IPS DF 19.7 (cell line): Measurements from ENCODE around the gene TSGA10IP.
A peak's percentile ranks its signal among the peaks of the same experiment; 100 is the strongest.
"Not testable (repeated sequence)": the region's sequence is repeated elsewhere in the genome, so short reads cannot be mapped to it uniquely, and the experiment has no call there.

Experiments
- DNase-seq: peaks from one replicate; pipeline ENCODE4 v3.0.0-alpha.2; 2013; ENCODE audit warnings: low read depth, low spot score

Gene TSGA10IP

DNA sequence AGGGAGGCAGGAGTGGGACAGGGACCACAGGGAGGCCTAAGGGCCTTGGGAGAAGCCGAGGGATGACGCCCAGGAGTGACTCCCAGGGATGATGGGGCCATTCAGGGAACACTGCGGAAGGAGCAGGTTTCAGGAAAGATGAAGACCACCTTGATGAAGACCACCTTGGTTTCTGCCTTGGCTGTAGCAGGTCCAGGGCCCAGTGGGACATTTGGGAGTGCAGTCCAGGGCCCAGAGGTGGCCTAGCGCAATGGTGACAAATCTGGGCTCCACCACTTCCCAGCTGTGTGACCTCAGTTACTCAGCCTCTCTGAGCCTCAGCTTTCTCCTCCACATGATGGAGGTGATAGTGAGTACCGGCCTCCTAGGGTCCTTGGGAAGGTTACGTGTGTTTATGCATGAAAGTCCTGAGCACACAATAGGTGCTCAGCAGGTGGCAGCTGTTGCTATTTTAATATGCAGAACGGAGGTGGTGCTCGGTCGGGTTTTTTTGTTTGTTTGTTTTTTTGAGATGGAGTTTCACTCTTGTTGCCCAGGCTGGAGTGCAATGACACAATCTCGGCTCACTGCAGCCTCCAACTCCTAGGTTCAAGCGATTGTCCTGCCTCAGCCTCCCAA lies 770 bp downstream of the TSGA10IP start:
- no peak for DNase-seq

DNA sequence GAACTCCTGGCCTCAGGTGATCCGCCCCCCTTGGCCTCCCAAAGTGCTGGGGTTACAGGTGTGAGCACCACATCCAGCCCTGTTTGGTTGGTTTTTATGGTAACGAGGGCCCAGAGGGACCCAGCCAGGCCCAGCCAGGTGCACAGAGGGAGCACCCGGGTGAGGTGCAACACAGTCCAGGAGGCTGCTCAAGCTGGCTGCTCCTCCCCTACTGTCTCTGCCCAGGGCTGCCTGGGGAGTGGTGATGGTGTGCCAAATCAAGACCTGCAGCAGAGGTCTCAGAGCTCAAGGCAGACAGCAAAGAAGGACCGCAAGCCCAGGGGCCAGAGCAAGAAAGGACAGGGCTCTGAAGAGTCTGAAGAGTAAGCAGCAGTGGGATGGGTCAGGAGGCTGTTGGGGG lies 1.4 kb downstream of the TSGA10IP start:
- no peak for DNase-seq

DNA sequence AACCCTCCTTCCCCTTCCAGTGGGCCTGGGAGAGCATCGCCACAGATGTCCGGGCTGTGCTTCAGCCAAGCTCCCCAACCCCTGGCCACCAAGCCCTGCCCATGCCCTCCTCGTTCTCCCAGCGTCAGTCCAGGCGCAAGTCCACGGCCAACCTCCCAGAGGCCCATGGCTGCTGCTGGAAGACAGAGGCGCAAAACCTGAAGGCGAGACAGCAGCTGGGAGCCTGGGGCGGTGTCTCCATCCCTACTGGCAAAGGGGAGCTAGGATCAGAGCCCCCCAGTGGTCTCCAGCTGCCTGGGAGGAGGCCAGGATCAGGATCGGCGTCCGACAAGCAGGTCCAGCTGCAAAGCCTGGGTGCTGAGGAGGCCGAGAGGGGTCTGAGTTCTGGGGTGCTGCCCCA lies 1.9 kb downstream of the TSGA10IP start:
- no peak for DNase-seq

DNA sequence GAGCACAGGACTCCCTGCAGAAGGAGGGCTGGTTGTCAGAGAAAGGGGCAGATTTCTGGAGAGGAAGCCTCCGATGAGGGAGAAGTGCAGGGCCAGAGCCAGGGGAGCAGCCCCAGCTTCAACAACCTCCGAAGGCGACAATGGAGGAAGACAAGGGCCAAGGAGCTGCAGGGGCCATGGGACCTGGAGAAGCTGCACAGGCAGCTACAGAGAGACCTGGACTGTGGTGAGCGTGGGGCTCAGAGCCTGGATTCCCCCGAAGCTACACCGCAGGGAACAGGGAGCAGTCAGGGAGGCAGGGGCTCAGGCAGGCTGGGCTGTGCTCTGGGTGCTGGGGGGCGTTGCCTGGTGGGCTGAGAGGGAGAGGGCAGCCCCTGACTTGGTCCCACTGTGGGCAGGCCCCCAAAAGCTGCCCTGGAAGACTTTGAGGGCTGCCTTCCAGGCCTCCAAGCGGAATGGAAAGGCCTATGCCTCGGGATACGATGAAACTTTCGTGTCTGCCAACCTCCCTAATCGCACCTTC lies 2.4 kb downstream of the TSGA10IP start:
- no peak for DNase-seq

DNA sequence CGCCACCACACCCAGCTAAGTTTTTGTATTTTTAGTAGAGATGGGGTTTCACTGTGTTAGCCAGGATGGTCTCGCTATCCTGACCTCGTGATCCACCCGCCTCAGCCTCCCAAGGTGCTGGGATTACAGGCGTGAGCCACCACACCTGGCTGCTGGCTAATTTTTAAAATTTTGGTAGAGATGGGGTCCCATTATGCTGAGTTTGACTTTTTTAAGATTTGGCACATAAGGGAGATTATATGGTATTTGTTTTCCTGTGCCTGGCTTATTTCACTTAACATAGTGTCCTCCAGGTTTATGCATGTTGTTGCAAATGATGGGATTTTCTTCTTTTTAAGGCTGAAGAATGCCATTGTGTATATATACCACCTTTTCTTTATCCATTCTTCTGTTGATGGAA lies 5.4 kb downstream of the TSGA10IP start:
- DNase-seq: not testable (repeated sequence)

DNA sequence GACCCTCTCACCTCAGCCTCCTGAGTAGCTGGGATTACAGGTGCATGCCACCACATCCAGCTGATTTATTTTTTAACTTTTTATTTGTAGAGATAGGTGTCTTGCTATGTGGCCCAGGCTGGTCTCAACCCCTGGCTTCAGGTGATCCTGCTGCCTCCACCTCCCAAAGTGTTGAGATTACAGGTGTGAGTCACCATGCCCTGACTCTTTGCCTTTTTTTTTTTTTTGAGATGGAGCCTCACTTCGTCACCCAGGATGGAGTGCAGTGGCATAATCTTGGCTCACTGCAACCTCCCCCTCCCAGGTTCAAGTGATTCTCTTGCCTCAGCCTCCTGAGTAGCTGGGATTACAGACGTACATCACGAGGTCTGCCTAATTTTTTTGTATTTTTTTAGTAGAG lies 6.4 kb downstream of the TSGA10IP start:
- DNase-seq: not testable (repeated sequence)

DNA sequence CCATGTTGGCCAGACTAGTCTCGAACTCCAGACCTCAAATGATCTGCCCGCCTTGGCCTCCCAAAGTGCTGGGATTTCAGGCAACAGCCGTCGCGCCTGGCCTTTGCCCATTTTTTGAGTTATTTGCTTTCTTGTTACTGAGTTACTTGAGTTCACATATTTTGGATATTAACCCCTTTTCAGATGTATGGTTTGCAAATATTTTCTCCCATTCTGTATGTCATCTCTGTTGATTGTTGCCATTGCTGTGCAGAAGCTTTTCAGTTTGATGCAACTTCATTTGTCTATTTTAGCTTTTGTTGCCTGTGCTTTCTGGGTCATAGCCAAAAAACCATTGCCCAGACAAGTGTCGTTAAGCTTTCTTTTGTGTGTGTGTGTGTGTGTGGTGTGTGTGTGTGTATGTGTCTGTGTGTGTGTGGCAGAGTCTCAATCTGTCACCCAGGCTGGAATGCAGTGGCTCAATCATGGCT lies 6.8 kb downstream of the TSGA10IP start:
- no peak for DNase-seq

DNA sequence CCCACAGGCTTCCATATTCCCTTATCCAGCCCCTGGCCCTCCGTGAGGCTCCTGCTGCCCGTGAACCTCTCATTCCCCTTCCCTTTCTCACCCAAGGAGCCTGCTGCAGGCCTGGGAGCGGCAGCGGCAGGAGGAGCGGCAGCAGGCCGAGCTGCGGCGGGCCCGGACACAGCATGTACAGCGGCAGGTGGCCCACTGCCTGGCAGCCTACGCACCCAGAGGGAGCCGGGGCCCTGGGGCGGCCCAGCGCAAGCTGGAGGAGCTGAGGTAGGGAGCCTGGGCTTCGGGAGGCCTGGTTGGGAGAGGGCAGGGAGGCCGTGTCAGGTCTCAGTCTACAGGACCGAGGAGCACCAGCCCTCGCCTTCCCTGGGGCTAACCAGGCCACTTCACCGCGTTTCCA lies 8.2 kb downstream of the TSGA10IP start:
- DNase-seq: no peak

DNA sequence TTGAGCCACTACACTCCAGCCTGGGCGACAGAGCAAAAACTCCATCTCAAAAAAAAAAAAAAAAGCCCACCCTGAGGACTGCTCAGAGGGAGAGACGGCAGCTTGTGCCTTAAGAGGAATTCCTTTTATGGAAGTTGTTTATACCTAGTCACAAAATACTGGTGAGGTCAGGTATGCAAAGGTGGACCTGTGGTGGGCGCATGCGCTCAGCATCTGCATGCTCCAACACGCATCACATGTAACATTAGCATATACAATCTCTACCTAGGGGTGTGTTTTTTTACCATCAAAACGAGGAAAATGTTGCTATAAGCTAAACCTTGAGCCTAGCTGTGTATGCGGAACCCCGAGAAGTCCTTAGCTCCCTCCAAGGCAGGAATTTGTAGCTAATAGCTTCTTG lies 9.5 kb downstream of the TSGA10IP start:
- DNase-seq: no peak

DNA sequence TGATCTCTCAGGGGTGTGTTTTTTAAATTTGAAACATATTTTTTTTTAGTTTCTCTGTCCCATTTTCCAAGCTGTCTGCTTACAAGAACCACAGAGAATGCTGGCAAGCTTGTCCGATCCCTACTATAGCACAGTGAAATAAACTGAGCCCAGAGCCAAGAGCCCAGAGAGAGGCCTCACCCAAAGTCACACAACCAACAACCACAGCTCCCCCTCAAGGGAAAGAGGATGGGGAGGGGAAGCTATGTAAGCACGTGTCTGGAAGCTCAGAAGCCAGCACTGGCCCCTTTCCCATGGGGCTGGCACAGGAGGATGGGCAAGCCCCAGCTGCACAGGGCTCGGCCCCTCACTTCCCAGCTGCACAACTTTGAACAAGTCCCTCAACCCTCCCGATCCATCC lies 13.0 kb downstream of the TSGA10IP start:
- DNase-seq: no peak

DNA sequence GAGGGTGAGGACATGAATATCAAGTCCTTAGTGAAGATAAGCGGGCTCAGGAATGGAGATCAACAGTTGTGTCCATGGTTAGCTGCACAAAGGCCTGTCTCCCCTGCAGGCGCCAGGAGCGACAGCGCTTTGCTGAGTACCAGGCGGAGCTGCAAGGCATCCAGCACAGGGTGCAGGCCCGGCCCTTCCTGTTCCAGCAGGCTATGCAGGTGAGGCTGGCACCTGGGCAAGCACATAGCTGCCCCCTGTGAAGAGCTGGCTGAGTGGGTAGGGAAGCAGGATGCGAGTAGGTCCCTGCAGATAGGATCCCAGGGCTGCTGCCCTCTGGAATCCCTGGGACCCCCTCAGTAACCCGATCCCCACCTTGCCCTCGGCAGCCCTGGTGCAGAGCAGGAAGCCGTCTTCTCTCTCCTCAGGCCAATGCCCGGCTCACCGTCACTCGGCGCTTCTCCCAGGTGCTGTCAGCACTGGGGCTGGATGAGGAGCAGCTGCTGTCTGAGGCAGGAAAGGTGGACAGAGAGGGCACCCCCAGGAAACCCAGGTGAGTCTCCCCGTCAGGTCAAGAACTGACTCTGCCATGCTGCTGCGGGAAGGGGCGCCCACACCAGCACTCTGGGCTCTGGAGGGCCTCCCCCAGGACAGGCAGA lies 13.6 kb downstream of the TSGA10IP start:
- no peak for DNase-seq

DNA sequence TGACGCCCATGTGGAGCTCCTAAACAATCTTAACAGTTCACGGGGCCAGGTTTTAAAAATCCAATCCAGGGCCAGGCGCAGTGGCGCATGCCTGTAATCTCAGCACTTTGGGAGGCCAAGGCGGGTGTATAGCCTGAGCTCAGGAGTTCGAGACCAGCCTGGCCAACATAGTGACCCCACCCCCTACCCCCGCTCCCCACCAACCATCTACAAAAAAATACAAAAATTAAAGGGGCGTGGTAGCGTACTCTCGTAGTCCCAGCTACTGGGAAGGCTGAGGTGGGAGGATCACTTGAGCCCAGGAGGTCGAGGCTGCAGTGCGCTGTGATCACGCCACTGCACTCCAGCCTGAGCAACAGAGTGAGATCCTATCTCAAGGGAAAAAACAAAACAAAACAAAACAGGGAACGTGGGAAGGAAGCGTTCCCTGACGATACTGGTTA lies 15.6 kb downstream of the TSGA10IP start:
- DNase-seq: no peak

DNA sequence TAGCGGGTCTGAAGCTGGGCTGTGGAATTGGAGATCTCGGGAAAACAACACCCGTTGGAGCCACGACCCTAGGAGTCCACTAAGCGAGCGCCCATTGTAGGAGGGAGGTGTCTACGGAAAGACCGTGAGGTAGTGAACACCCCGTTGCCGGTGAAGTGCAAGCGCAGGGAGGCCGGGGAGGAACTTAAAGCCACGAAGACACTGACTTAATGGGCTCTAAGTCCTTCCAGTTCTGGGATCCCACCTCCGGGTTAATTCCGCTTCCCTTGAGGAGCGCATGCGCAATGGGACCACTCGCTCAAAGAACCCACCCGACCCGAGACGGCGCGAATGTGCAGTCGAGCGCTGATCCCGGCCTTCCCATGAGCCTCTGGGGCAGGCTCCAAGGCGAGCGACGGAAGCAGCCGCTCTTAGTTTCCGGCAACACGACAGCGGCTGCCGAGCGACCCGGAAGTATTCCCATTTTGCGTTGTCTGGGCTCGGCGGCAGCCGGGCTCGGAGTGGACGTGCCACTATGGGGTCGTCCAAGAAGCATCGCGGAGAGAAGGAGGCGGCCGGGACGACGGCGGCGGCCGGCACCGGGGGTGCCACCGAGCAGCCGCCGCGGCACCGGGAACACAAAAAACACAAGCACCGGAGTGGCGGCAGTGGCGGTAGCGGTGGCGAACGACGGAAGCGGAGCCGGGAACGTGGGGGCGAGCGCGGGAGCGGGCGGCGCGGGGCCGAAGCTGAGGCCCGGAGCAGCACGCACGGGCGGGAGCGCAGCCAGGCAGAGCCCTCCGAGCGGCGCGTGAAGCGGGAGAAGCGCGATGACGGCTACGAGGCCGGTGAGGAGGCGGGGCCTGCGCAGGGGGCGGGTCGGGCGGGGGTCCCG lies 16.2 kb downstream of the TSGA10IP start, which contains the start of gene SART1:
TSS of gene SART1 (plus strand) at position 468 of the 874 bp plus-strand sequence. CDS start at position 515, 47 bp downstream.
- peak; percentile 89 for DNase-seq

DNA sequence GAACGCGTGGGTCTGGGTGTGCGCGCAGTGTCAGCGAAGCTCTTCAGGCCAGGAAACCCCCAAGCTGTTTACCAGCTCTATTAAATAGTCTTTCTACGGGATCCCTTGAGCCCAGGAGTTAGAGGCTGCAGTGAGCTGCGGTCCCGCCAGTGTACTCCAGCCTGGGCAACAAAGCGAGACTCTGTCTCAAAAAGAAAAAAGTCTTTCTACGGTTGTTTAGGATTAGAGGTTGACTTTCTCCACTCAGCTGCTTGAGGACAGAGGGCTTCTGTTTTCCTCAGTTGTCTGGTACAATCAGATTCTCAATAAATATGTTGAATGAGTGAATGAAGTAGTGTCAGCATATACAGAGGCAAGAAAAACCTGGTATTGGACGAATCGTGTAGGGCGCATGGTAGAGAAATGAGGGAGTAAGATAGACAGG lies 16.9 kb downstream of the TSGA10IP start:
- no peak for DNase-seq

DNA sequence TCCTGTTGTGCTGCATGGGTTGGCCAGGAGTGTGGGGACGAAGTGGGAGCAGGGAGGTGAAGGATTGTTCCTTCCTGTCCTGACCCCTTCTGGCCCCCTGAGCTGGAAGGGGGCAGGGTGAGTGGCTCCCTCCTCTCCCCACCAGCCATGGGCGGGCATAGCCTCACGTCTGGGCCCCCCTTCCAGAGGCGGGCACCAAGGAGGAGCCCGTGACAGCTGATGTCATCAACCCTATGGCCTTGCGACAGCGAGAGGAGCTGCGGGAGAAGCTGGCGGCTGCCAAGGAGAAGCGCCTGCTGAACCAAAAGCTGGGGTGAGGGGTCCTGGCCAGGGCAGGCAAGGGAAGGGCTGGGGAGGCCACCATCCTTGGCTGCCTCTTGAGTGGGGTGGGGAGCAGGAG lies 19.6 kb downstream of the TSGA10IP start:
- no peak for DNase-seq

DNA sequence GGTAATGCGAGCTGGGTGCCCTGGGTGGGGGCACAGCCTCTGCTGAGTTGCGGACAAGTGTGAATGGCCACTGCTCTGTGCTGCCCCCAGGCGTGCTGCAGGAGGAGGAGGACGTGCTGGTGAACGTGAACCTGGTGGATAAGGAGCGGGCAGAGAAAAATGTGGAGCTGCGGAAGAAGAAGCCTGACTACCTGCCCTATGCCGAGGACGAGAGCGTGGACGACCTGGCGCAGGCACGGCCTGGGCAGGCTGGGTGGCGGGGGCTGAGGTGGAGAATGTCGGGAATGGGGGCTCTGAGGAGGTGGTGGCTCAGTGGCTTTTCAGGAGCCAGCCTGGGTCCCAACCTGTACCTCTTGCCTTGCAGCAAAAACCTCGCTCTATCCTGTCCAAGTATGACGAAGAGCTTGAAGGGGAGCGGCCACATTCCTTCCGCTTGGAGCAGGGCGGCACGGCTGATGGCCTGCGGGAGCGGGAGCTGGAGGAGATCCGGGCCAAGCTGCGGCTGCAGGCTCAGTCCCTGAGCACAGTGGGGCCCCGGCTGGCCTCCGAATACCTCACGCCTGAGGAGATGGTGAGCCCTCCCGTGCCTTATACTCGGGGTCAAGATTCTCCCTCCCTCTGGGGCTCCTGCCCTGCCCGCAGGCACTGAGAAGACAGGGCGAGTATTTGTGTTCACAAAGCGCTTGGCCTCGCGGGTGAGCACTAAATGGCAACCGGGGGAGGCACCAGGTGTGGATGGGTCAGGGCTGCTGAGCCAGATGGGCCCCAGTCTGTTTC lies 20.9 kb downstream of the TSGA10IP start:
- no peak for DNase-seq

DNA sequence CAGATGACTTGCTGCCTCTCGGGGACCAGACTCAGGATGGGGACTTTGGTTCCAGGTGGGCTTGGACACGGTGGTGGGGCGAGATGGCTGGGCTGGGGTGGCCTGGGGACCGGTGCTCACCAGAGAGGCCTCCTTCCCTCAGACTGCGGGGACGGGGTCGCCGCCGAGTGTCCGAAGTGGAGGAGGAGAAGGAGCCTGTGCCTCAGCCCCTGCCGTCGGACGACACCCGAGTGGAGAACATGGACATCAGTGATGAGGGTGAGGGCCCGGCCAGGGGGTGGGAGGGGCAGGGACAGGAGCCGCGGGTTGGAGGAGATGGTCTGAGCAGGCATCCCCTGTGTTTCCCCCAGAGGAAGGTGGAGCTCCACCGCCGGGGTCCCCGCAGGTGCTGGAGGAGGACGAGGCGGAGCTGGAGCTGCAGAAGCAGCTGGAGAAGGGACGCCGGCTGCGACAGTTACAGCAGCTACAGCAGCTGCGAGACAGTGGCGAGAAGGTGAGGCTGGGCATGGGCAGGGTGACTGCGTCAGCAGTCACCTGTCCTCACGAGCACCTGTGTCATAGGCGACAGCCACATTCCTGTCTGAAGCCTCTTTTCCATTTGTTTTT lies 22.2 kb downstream of the TSGA10IP start:
- no peak for DNase-seq

DNA sequence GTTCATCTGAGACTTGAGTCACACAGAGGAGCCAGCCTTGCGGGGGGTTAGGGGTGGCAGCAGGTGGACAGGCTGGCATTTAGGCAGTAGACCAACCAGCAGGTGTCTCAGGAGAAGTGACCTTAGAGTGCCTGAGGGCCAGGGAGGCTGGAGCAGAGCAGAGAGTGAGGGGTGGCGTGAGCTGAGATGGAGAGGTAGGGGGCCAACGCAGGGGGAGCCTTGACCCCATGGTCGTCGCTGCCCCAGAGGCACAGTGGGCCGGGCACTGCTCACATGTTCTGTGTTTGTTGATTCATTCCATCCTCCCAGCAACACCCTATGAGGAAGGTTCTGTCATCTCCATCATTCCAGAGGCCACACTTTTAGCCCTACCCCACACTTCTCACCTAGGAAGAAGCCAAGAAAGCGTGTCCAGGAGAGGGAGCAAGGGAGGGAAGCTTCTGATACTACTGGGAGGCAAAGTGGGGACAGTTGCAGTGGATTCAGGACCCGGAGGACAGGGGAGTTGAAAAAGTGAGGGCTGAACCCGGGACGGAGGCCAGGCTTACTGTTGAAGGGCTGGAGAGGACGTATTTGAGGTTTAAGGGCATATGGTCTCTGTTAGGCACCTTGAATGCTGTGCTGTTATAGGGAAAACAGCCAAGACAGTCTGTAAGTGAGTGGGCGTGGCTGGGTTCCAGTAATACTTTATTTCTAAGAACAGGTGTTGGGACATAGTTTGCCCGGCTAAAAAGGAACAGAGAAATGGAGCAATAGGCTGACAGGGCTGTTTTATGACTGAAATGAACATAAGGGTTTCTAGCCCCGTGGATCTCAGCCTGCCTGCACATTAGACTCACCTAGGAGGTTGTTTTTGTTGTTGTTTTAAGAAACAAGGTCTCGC lies 23.6 kb downstream of the TSGA10IP start:
- no peak for DNase-seq

DNA sequence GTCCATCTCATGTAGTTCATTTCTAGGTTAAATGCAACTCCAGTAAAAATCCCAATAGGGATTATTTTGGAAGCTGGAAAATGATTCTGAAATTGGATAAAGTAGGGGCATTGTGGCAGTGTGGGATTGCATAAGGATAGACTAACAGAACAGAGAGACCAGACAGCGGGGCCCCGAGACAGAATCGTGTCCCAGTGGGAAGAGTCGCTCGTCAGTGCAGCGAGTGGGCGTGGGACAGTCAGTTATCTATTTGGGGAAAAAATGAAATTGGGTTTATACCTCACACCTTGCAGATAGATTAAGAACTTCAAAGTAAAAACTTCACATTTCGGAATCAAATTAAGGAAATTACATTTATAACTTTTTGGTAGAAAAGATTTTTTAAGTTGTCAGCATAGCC lies 26.8 kb downstream of the TSGA10IP start:
- DNase-seq: no peak
